Upper lobe of left lung (tissue), 6 donors: Measurements from ENCODE around the gene PWP1. TPM values are rescaled to one million over a fixed set of nuclear protein-coding genes. Genes with fewer than 3 reads are reported as not detected.

Experiments used
- ATAC-seq, 2 donors: fragments of 200-7000 bp; cut with Tn5 transposase; one replicate each; pipeline ENCODE4 v1.9.1; 2022; ENCODE audit warnings: mild to moderate bottlenecking in 2 of 2, moderate library complexity in 2 of 2; ENCODE audit not compliant: low FRiP score in 2 of 2
- DNase-seq, 2 donors: peaks; one replicate each; pipeline ENCODE4 v3.0.0-alpha.2; 2019 to 2020
- H3K27ac ChIP-seq, 4 donors: fragments of 200-600 bp; sonication (generic); one replicate each; pipeline ENCODE4 v1.5.1; 2016 to 2019
- H3K27me3 ChIP-seq, 4 donors: fragments of 200-600 bp; sonication (generic); one replicate each; pipeline ENCODE4 v1.5.1; 2017 to 2019
- H3K36me3 ChIP-seq, 4 donors: fragments of 200-600 bp; sonication (generic); one replicate each; pipeline ENCODE4 v1.5.1; 2016 to 2019
- H3K4me1 ChIP-seq, 4 donors: fragments of 200-600 bp; sonication (generic); one replicate each; pipeline ENCODE4 v1.5.1; 2018 to 2019
- H3K4me3 ChIP-seq, 4 donors: fragments of 200-600 bp; sonication (generic); one replicate each; pipeline ENCODE4 v1.5.1; 2017 to 2019; ENCODE audit warnings: mild to moderate bottlenecking in 2 of 4, moderate library complexity in 1 of 4
- H3K9me3 ChIP-seq, 4 donors: fragments of 200-600 bp; sonication (generic); one replicate each; pipeline ENCODE4 v1.5.1; 2018 to 2019
- CTCF ChIP-seq, 6 experiments: fragments of 450-650 bp in 4 of 6; fragments of 200-600 bp in 2 of 6; sonication (generic) in 2 of 6; IDR thresholded peaks; one replicate each; pipeline ENCODE4 v1.5.1; 2016 to 2019; ENCODE audit warnings: antibody characterized with exemption in 6 of 6
- EP300 ChIP-seq, 4 donors: sonication (generic); formaldehyde crosslinking; IDR thresholded peaks; one replicate each; pipeline ENCODE4 v1.5.1; 2017; ENCODE audit warnings: antibody characterized with exemption in 4 of 4, control low read depth in 2 of 4
- POLR2A ChIP-seq, 4 donors: fragments of 450-650 bp; IDR thresholded peaks; one replicate each; pipeline ENCODE4 v1.5.1; 2016 to 2017; ENCODE audit warnings: antibody characterized with exemption in 4 of 4, mild to moderate bottlenecking in 2 of 4
- POLR2AphosphoS5 ChIP-seq, 2 donors: sonication (generic); formaldehyde crosslinking; IDR thresholded peaks; one replicate each; pipeline ENCODE4 v1.5.1; 2017; ENCODE audit warnings: antibody characterized with exemption in 2 of 2
- WGBS, 2 donors: methylation state at CpG; one replicate each; pipeline ENCODE4 v1.1.5; 2017 to 2018; 5-methylcytosine and 5-hydroxymethylcytosine counted together
- total RNA-seq, 6 donors: library from RNA; depleted of rRNA in 4 of 6; stranded (reverse); fragments of >200 nt in 4 of 6; gene quantifications; one replicate each; pipeline versions ENCODE4 v1.1.0 to v1.2.1, GENCODE V29; 2016 to 2021
- donor health status: DM: no; HTN: no; CAD: no; lungs with moderate emphysema.
- donor health status: DM: no; HTN: yes; CAD: no; lungs with severe emphysema.

Gene PWP1
- total RNA-seq, 6 donors from 2014 or later, result 23.6 to 87.0 (median 39.3) TPM

GRCh38 chr12:107749083-107749482, 63.5 kb downstream of the PWP1 start:
- Histone ChIP-seq H3K4me3 (no peak overlapping the region), H3K9me3 (no peaks in the 10 kb centered on the region), H3K27ac (no peak overlapping the region), H3K27me3 (no peaks in the 10 kb centered on the region), H3K4me1 (peaks cover 0 to 16% (median 4%) of the 10 kb centered on the region in 4 donors), H3K36me3 (peaks cover 32 to 97% (median 61%) of the 10 kb centered on the region in 4 donors)
- DNase-seq, result no peak
- ATAC-seq, result peak in 1 of 2 donors; percentile 86
- WGBS, 2 donors, result 96 to 100% methylated on average over 1 of the region's 1 CpG
- TF ChIP-seq EP300 (IDR thresholded peaks at IDR 0.05) (no peak), POLR2AphosphoS5 (IDR thresholded peaks at IDR 0.05) (no peak), POLR2A (IDR thresholded peaks at IDR 0.05) (no peak), CTCF (IDR thresholded peaks at IDR 0.05) (no peak)

GRCh38 chr12:107759410-107759809, 73.8 kb downstream of the PWP1 start:
- Histone ChIP-seq H3K9me3 (no peaks in the 10 kb centered on the region), H3K27ac (no peak overlapping the region), H3K36me3 (peaks cover 24 to 34% (median 25%) of the 10 kb centered on the region in 4 donors), H3K4me3 (peak overlapping the region in 2 of 4 donors; percentile 74 to 87), H3K27me3 (no peaks in the 10 kb centered on the region), H3K4me1 (peaks cover 24 to 37% (median 25%) of the 10 kb centered on the region in 4 donors)
- TF ChIP-seq POLR2AphosphoS5 (IDR thresholded peaks at IDR 0.05) (no peak), CTCF (IDR thresholded peaks at IDR 0.05) (no peak), EP300 (IDR thresholded peaks at IDR 0.05) (no peak), POLR2A (IDR thresholded peaks at IDR 0.05) (no peak)
- WGBS, 2 donors, result 48 to 52% methylated on average over 3 of the region's 3 CpGs
- ATAC-seq, result peak in 1 of 2 donors; percentile 40
- peak in 1 of 2 donors; percentile 27 for DNase-seq

GRCh38 chr12:107760207-107760808, 74.7 kb downstream of the PWP1 start:
- peaks cover 15 to 25% (median 17%) of the 10 kb centered on the region in 4 donors for H3K36me3 ChIP-seq
- TF ChIP-seq EP300 (IDR thresholded peaks at IDR 0.05), result no peak
- no peak for TF ChIP-seq CTCF (IDR thresholded peaks at IDR 0.05)
- TF ChIP-seq POLR2AphosphoS5 (IDR thresholded peaks at IDR 0.05), result no peak
- TF ChIP-seq POLR2A (IDR thresholded peaks at IDR 0.05), result no peak
- no peaks in the 10 kb centered on the region for H3K9me3 ChIP-seq
- peak overlapping the region; percentile 78 to 82 (median 80) for H3K27ac ChIP-seq
- no peaks in the 10 kb centered on the region for H3K27me3 ChIP-seq
- peaks cover 24 to 37% (median 25%) of the 10 kb centered on the region in 4 donors for H3K4me1 ChIP-seq
- DNase-seq (peak in 1 of 2 donors; percentile 39), ATAC-seq (no peak)
- WGBS, 2 donors, result 3% methylated on average over 12 to 14 of the region's 30 CpGs
- peak overlapping the region; percentile 74 to 87 (median 80) for H3K4me3 ChIP-seq

- WGBS, 2 donors, result 0% methylated on average over 14 of the region's 83 CpGs; no CpG with 5 or more reads in 1 of the 2 donors
- ATAC-seq (peak; percentile 96 to 99), DNase-seq (peak; percentile 96 to 99)
- no peaks in the 10 kb centered on the region for H3K9me3 ChIP-seq
- H3K36me3 ChIP-seq, result peaks cover 8 to 19% (median 11%) of the 10 kb centered on the region in 4 donors
- peak within 1 kb of the TSS; percentile 74 to 87 (median 80) for H3K4me3 ChIP-seq
- TF ChIP-seq EP300 (IDR thresholded peaks at IDR 0.05) (no peak), POLR2AphosphoS5 (IDR thresholded peaks at IDR 0.05) (peak; percentile 75 to 90), POLR2A (IDR thresholded peaks at IDR 0.05) (peak in 3 of 4 donors; percentile 66 to 94 (median 83)), CTCF (IDR thresholded peaks at IDR 0.05) (peak in 5 of 6 experiments; percentile 66 to 93 (median 75))
- H3K27me3 ChIP-seq, result no peaks in the 10 kb centered on the region
- peak within 1 kb of the TSS; percentile 78 to 82 (median 80) for H3K27ac ChIP-seq
- H3K4me1 ChIP-seq, result peaks cover 24 to 37% (median 25%) of the 10 kb centered on the region in 4 donors
Measured at GRCh38 chr12:107760809-107761501, 75.4 kb downstream of the PWP1 start, which contains the start of gene PRDM4. TSS of gene PRDM4 (minus strand) at chr12:107761137. CDS start at chr12:107760515, 622 bp downstream.
